Astrocyte of the spinal cord (primary cell): ENCODE data around the gene KLHL30.

Experiments
- DNase-seq: peaks from one replicate; pipeline ENCODE4 v3.0.0; 2011; ENCODE audit warnings: low read depth, low spot score
- H3K4me3 ChIP-seq: 2 replicates; pipeline ENCODE4 v1.5.1; 2011; ENCODE audit warnings: low read depth, mild to moderate bottlenecking, low read length, moderate library complexity
- in situ Hi-C: cut with HindIII; loops from 2 replicates; pipeline ENCODE4 v1.10.0; 2017; ENCODE audit warnings: low sequenced_read_pairs
- TF ChIP-seq, protein P1 (sequence below): IDR thresholded peaks from 2 replicates; pipeline ENCODE4 v1.5.1; 2012; ENCODE audit warnings: low read depth, mild to moderate bottlenecking, low read length, inconsistent platforms

Gene KLHL30

GRCh38 chr2:238133499-238134392 lies 4.7 kb upstream of the KLHL30 start:
- TF ChIP-seq, protein P1, sequence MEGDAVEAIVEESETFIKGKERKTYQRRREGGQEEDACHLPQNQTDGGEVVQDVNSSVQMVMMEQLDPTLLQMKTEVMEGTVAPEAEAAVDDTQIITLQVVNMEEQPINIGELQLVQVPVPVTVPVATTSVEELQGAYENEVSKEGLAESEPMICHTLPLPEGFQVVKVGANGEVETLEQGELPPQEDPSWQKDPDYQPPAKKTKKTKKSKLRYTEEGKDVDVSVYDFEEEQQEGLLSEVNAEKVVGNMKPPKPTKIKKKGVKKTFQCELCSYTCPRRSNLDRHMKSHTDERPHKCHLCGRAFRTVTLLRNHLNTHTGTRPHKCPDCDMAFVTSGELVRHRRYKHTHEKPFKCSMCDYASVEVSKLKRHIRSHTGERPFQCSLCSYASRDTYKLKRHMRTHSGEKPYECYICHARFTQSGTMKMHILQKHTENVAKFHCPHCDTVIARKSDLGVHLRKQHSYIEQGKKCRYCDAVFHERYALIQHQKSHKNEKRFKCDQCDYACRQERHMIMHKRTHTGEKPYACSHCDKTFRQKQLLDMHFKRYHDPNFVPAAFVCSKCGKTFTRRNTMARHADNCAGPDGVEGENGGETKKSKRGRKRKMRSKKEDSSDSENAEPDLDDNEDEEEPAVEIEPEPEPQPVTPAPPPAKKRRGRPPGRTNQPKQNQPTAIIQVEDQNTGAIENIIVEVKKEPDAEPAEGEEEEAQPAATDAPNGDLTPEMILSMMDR: no peak
- in situ Hi-C loops: no loop called here
- H3K4me3 ChIP-seq: no peak overlapping the region
- DNase-seq: no peak

DNA sequence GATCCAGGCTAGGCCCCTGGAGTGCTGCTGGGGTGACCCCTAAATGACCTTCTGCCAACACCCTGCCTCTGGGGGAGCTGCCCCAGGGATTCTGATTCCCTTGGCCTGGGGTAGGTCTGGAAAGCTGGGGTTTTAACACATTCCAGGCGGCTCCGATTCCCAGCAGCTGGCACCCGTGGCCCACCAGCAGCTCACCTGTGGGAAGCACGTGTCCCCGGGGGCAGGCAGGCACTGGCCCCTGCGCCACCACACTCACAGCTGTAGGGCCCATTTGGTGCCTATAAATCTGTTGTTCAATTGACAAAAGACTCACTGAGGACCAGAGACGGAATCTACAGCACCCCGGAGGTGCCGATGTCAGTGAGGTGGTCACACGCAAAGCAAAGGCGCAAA lies 4.1 kb upstream of the KLHL30 start:
- H3K4me3 ChIP-seq: no peak overlapping the region
- in situ Hi-C loops: no loop called here
- TF ChIP-seq, protein P1: no peak
- no peak for DNase-seq

- TF ChIP-seq, protein P1: no peak
- in situ Hi-C loops: no loop called here
- H3K4me3 ChIP-seq: no peak overlapping the region
- no peak for DNase-seq
These were observed 2.8 kb upstream of the KLHL30 start for GRCh38 chr2:238135601-238136150.

- in situ Hi-C loops: no loop called here
- TF ChIP-seq, protein P1: no peak
- no peak for DNase-seq
- H3K4me3 ChIP-seq: no peak overlapping the region
These were observed 1.5 kb upstream of the KLHL30 start for GRCh38 chr2:238136820-238137537.

DNA sequence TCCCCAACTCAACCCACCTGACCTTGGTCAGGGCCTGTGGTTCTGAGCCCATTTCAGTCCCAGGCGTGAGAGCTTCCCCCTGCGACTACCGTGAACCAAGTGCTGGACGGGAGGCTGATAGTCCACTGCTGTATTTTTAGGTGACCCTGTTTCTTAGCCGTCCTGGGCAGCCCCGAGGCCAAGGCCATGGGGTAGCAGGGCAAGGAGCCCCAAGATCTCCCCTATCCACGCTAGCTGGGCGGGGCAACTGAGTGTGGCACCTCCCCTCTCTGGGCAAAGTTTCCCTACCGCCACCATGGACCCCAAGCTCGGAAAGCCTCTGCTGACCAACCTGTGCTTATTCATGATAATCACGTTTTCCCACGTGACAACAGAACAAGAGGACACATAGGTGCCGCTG lies 583 bp upstream of the KLHL30 start:
- no peak overlapping the region for H3K4me3 ChIP-seq
- TF ChIP-seq, protein P1: no peak
- DNase-seq: no peak
- in situ Hi-C loops: no loop called here

GRCh38 chr2:238139196-238140039 lies 950 bp downstream of the KLHL30 start:
- TF ChIP-seq, protein P1: peak; percentile 59
- DNase-seq: no peak
- in situ Hi-C loops: no loop called here
- no peak overlapping the region for H3K4me3 ChIP-seq
